H7 (cell line): ENCODE measurements around the gene CCNH. TPM values are rescaled to one million over a fixed set of nuclear protein-coding genes. Genes with fewer than 3 reads are reported as not detected.

Experiments
- DNase-seq: peaks from one replicate; pipeline ENCODE4 v3.0.0; 2012
- H3K27me3 ChIP-seq: 2 replicates; pipeline ENCODE4 v1.6.0; 2011; ENCODE audit warnings: mild to moderate bottlenecking, low read length; ENCODE audit not compliant: control insufficient read depth, insufficient read depth
- H3K36me3 ChIP-seq: replicated peaks from 2 replicates; pipeline ENCODE4 v1.5.1; 2011; ENCODE audit warnings: low read length; ENCODE audit not compliant: control insufficient read depth, insufficient read depth
- H3K4me3 ChIP-seq: 2 replicates; pipeline ENCODE4 v1.5.1; 2011; ENCODE audit warnings: low read depth, mild to moderate bottlenecking, control low read depth, low read length, moderate library complexity; ENCODE audit not compliant: insufficient read depth
- total RNA-seq: library from RNA; depleted of rRNA; stranded (reverse); fragments of >200 nt; shearing (Covaris generic); gene quantifications from 2 replicates; pipeline ENCODE4 v1.2.3, GENCODE V29; 2014

Gene CCNH
- total RNA-seq, 1 experiment from 2014 or later, result 44.3 TPM

DNA sequence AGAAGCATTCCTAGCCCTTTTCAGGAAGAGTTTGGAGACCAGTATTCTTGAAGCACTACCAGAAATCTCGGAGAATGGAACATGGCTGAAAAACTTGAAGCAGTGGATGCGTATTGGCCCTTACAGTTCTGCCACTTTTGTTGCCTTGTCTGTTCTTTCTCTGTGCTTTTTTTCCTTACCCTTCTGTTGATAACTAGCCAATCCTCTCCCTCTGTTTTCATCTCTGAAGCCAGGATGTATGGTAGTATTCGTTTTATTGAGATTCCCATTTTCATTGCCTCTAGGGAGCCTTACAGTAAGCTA is 564 bp upstream of the CCNH start:
- Histone ChIP-seq H3K4me3 (peak overlapping the region; percentile 39), H3K36me3 (peaks cover 4% of the 10 kb centered on the region), H3K27me3 (no peaks in the 10 kb centered on the region)
- no peak for DNase-seq

DNA sequence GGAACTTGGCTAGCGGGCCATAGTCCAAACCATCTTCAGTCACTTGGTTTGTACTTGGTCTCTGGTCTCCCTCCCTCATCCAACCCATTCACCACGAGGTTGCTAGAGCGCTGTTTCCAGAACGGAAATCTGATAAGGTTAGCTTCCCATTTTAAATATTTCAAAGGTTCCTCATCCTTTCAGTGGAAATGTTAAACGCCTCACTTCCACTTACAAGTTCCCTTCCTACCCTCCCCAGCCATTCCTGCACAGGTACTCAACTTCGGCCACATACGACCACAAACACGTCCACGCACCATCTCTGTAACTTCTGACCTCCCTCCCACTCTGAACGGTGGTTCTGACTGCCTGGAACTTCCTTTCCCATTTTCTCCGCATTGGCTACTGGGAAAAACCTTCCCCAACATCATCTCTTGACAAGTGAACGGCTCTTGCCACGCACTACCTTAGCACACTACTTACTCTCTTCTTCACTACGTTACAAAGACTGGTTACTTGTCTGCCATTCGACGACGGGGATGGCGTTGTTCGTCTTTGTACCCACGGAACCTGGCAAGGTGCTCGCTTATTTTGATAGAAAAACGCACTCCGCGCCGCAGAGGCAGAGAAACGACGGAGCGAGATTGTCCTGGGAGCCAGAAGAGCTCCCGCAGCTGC is 629 bp downstream of the CCNH start:
- Histone ChIP-seq H3K27me3 (no peaks in the 10 kb centered on the region), H3K36me3 (peaks cover 9% of the 10 kb centered on the region), H3K4me3 (peak overlapping the region; percentile 80)
- DNase-seq, result peak; percentile 2

DNA sequence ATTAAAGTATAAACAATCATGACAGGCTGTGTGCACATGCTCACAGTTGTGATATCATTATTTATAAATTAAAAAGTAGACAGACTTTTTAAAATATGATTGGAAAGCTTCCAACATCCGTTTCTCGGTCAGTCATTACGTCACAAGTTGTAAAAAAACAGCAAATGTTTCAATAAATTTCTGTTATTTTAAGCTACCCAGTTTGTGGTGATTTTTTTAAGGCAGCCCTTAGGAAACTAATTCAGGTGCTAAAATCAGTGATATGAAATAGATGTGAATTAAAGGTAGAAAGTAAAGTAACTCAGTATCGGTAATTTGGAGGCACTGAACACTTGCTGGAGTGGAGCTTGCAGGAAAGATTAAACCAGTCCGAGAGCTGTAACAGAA is 1.2 kb downstream of the CCNH start:
- Histone ChIP-seq H3K27me3 (no peaks in the 10 kb centered on the region), H3K36me3 (peaks cover 11% of the 10 kb centered on the region), H3K4me3 (peak overlapping the region; percentile 80)
- DNase-seq, result no peak

DNA sequence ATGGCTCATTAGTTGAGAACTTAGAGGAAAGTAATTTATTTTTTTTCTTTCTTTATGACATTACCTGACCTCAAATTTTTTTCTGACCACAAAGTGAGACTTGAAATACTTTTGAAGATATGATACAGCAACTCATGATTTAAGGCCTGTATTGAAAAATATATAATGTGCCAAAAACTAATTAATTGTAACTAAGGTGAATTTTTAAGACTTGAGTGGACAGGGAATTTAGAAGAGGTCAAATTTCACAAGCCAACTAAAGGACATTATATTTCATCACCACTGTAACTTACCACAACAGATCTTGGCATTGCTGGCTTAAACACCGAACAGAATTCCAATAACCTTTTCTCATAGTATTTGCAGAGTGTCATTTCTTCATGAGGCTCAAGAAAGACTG is 1.8 kb downstream of the CCNH start:
- DNase-seq, result no peak
- Histone ChIP-seq H3K4me3 (no peak overlapping the region), H3K36me3 (peaks cover 11% of the 10 kb centered on the region), H3K27me3 (no peaks in the 10 kb centered on the region)

DNA sequence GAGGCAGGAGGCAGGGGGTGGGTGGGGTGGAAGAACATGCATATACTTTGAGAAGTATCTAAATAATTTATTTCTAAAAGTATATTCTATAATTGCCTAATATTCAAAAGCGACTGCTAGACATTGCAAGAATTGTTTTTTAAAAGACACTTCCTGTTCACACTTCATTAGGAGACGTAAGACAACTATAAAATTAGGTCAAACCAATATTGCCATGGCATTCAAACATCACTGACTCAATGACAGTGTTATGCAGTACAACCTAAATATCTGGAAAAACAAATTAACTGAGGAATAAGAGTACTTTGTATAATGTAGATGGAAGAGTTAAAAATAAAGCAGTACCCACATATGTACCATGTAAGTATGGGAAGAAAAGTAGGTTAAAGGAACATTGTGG is 4.5 kb downstream of the CCNH start:
- Histone ChIP-seq H3K27me3 (no peaks in the 10 kb centered on the region), H3K4me3 (no peak overlapping the region), H3K36me3 (peaks cover 22% of the 10 kb centered on the region)
- no peak for DNase-seq

GRCh38 chr5:87405472-87406155 is 7.1 kb downstream of the CCNH start:
- Histone ChIP-seq H3K27me3 (no peaks in the 10 kb centered on the region), H3K36me3 (peaks cover 31% of the 10 kb centered on the region), H3K4me3 (no peak overlapping the region)
- no peak for DNase-seq

GRCh38 chr5:87404359-87404758 is 8.4 kb downstream of the CCNH start:
- no peak for DNase-seq
- Histone ChIP-seq H3K27me3 (no peaks in the 10 kb centered on the region), H3K4me3 (no peak overlapping the region), H3K36me3 (peaks cover 31% of the 10 kb centered on the region)

GRCh38 chr5:87403899-87404298 is 8.8 kb downstream of the CCNH start:
- no peaks in the 10 kb centered on the region for H3K27me3 ChIP-seq
- H3K36me3 ChIP-seq, result peaks cover 34% of the 10 kb centered on the region
- H3K4me3 ChIP-seq, result no peak overlapping the region
- DNase-seq, result no peak

DNA sequence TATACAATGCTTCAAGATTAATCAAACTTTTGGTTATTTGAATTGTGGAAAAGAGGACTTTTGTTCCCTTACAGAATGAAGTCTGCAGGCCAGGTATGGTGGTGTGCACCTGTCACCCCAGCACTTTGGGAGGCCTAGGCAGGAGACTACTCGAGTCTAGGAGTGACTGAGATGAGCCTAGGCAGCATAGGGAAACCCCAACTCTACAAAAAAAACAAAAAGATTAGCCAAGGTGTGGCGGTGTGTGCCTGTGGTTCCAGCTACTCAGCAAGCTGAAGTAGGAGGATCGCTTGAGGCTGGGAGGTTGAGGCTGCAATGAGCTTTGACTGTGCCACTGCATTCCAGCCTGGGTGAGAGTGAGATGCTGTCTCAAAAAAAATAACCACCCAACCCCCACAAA is 9.3 kb downstream of the CCNH start:
- Histone ChIP-seq H3K27me3 (no peaks in the 10 kb centered on the region), H3K4me3 (no peak overlapping the region), H3K36me3 (peaks cover 34% of the 10 kb centered on the region)
- no peak for DNase-seq

DNA sequence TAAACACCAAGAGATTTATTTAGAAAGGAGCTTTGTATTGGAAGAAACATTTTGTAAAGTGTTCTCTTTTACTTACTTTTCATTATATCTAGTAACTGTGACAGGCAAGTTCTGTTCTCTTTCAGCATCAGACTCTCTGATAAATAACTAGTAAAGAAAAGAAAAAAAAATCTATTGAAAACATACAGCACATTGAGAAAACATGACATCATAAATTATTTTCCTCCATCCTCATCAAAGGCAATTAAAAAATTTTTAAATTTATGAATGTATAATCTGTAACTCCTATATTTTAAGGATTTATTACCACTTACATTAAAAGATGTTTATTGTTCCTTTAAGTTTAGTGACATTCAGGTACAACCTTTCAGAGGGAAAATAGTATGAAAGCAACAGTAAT is 11.1 kb downstream of the CCNH start:
- Histone ChIP-seq H3K4me3 (no peak overlapping the region), H3K36me3 (peaks cover 25% of the 10 kb centered on the region), H3K27me3 (no peaks in the 10 kb centered on the region)
- DNase-seq, result no peak

GRCh38 chr5:87400305-87400899 is 12.3 kb downstream of the CCNH start:
- H3K4me3 ChIP-seq, result no peak overlapping the region
- H3K27me3 ChIP-seq, result no peaks in the 10 kb centered on the region
- H3K36me3 ChIP-seq, result peaks cover 23% of the 10 kb centered on the region
- no peak for DNase-seq

DNA sequence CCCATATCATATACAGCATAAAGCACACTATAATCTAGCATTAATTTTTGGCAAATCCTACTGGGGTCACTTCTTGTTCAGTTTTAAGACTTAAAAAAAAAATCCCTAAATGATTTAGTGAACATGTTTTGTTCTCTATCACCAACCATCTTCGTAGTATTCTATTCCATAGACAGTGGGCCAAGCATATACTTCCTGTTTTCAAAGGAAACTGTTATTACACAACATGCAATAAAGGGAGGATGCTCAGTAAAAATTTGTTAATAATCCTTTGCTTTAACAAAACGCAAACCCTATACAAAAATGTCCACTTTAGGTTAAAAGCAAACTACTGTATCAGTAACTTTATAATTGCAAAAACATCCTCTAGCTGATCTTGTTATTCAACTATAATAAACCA is 13.0 kb downstream of the CCNH start:
- H3K36me3 ChIP-seq, result peaks cover 22% of the 10 kb centered on the region
- no peaks in the 10 kb centered on the region for H3K27me3 ChIP-seq
- DNase-seq, result no peak
- no peak overlapping the region for H3K4me3 ChIP-seq

DNA sequence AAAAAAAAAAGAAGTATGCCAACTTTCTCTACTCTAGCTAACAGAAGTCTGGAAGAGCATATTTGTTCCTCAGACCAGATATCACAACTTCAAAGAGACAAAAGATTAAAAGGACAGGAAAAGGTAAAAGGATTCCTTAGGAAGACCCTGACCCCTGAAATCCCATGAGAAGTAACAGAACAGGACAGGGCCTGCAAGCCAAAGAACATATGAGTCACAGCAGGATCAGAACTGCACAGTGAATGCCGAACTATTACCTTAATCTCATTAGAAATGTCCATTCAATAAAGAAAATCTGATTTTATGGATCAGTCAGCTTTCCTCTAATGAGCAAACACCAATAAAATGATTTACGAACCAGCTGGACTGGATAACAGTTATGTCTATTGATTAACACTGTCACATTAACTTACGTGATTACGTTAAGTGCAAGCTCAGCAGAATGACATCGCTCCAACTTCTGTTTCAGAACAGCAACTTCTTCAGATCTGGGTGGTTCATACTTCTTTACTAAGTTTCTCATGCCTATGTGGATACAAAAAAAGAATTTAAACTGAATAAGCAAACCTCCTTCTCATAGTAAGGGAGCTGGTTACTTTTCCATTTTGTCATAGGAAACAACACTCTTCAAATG is 13.6 kb downstream of the CCNH start:
- Histone ChIP-seq H3K27me3 (no peaks in the 10 kb centered on the region), H3K4me3 (no peak overlapping the region), H3K36me3 (peaks cover 22% of the 10 kb centered on the region)
- no peak for DNase-seq

GRCh38 chr5:87394411-87395165 is 18.1 kb downstream of the CCNH start:
- H3K36me3 ChIP-seq, result peaks cover 26% of the 10 kb centered on the region
- no peaks in the 10 kb centered on the region for H3K27me3 ChIP-seq
- no peak overlapping the region for H3K4me3 ChIP-seq
- no peak for DNase-seq
